ENCODE measurements around the gene AKAP13.

DNA sequence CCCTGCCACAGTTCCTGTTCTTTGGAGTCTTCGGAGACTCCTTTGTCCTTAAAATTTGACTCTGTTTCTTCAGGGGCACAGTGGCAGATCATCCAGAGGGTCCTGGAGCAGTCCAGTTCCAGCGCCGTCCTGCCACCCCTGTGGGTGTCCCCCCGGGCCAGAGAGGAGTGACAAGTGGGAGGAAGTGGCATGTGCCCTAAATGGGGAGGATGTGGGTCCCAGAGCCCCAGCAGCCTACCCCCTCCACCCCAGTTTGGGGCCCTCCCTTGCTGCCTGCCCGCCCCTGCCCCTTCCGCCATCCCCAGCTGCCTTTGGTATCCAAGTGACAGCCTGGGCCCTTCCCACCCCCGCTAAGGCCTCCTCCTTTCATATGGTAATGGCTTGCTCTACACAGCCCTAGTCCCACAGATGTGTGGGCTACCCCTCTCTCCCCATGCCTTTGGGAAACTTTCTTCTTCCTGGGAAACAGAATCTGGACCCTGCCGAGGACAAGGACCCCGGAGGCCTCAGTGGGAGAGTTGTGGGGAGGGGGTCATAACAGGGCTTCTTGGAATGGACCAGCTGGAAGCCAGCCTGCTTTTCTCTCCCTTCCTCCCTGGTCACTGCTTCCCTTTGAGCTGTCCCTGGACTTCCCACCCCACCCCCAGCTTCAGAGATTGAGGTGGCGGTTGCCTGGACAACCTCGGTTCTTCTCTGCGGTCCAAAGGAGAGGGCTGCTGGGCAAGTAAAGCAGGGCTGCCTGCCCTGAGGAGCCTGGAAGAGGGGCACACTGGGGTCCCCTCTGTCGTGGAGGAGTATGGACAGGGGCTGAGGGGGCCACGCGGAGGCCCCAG, 371.1 kb downstream of the AKAP13 start:
- TF ChIP-seq, protein P1, sequence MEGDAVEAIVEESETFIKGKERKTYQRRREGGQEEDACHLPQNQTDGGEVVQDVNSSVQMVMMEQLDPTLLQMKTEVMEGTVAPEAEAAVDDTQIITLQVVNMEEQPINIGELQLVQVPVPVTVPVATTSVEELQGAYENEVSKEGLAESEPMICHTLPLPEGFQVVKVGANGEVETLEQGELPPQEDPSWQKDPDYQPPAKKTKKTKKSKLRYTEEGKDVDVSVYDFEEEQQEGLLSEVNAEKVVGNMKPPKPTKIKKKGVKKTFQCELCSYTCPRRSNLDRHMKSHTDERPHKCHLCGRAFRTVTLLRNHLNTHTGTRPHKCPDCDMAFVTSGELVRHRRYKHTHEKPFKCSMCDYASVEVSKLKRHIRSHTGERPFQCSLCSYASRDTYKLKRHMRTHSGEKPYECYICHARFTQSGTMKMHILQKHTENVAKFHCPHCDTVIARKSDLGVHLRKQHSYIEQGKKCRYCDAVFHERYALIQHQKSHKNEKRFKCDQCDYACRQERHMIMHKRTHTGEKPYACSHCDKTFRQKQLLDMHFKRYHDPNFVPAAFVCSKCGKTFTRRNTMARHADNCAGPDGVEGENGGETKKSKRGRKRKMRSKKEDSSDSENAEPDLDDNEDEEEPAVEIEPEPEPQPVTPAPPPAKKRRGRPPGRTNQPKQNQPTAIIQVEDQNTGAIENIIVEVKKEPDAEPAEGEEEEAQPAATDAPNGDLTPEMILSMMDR (IDR thresholded peaks at IDR 0.05): no peak
- TF ChIP-seq YY1 (IDR thresholded peaks at IDR 0.05; ENCODE audit: low read depth) (no peak), EZH2phosphoT487 (IDR thresholded peaks at IDR 0.05; ENCODE audit: borderline replicate concordance, low read depth) (no peak), MXI1 (IDR thresholded peaks at IDR 0.05; ENCODE audit: low read depth, low read length) (no peak), POLR2AphosphoS5 (IDR thresholded peaks at IDR 0.05; ENCODE audit: low read depth, low read length) (no peak), RAD21 (IDR thresholded peaks at IDR 0.05; ENCODE audit: low read length) (no peak), SMC3 (IDR thresholded peaks at IDR 0.05; ENCODE audit: low read depth, low read length) (no peak), EP300 (IDR thresholded peaks at IDR 0.05; ENCODE audit: borderline replicate concordance in 1 of 2, low read depth in 1 of 2, low read length in 1 of 2) (no peak), ELF1 (IDR thresholded peaks at IDR 0.05) (no peak), TEAD4 (IDR thresholded peaks at IDR 0.05; ENCODE audit: borderline replicate concordance, insufficient read depth) (no peak)
- TF ChIP-seq, protein P2, sequence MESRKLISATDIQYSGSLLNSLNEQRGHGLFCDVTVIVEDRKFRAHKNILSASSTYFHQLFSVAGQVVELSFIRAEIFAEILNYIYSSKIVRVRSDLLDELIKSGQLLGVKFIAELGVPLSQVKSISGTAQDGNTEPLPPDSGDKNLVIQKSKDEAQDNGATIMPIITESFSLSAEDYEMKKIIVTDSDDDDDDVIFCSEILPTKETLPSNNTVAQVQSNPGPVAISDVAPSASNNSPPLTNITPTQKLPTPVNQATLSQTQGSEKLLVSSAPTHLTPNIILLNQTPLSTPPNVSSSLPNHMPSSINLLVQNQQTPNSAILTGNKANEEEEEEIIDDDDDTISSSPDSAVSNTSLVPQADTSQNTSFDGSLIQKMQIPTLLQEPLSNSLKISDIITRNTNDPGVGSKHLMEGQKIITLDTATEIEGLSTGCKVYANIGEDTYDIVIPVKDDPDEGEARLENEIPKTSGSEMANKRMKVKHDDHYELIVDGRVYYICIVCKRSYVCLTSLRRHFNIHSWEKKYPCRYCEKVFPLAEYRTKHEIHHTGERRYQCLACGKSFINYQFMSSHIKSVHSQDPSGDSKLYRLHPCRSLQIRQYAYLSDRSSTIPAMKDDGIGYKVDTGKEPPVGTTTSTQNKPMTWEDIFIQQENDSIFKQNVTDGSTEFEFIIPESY (IDR thresholded peaks at IDR 0.05; ENCODE audit: borderline replicate concordance, low read depth): no peak
- TF ChIP-seq, protein P3, sequence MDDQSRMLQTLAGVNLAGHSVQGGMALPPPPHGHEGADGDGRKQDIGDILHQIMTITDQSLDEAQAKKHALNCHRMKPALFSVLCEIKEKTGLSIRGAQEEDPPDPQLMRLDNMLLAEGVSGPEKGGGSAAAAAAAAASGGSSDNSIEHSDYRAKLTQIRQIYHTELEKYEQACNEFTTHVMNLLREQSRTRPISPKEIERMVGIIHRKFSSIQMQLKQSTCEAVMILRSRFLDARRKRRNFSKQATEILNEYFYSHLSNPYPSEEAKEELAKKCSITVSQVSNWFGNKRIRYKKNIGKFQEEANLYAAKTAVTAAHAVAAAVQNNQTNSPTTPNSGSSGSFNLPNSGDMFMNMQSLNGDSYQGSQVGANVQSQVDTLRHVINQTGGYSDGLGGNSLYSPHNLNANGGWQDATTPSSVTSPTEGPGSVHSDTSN (IDR thresholded peaks at IDR 0.05): no peak
- TF ChIP-seq, protein P4, sequence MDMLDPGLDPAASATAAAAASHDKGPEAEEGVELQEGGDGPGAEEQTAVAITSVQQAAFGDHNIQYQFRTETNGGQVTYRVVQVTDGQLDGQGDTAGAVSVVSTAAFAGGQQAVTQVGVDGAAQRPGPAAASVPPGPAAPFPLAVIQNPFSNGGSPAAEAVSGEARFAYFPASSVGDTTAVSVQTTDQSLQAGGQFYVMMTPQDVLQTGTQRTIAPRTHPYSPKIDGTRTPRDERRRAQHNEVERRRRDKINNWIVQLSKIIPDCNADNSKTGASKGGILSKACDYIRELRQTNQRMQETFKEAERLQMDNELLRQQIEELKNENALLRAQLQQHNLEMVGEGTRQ (IDR thresholded peaks at IDR 0.05; ENCODE audit: borderline replicate concordance, low read depth, low read length): no peak
- TF ChIP-seq, protein P5, sequence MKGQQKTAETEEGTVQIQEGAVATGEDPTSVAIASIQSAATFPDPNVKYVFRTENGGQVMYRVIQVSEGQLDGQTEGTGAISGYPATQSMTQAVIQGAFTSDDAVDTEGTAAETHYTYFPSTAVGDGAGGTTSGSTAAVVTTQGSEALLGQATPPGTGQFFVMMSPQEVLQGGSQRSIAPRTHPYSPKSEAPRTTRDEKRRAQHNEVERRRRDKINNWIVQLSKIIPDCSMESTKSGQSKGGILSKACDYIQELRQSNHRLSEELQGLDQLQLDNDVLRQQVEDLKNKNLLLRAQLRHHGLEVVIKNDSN (IDR thresholded peaks at IDR 0.05; ENCODE audit: borderline replicate concordance, low read depth): no peak

Data from SK-N-SH (cell line).